Mesothelial cell of epicardium (in vitro differentiated cells): ENCODE results near the gene TPM2. TPM values are rescaled to one million over a fixed set of nuclear protein-coding genes. Genes with fewer than 3 reads are reported as not detected.

Source experiments
- DNase-seq, 2 experiments: peaks; one replicate each; pipeline ENCODE4 v3.0.0; 2021; ENCODE audit warnings: low spot score in 2 of 2; ENCODE audit not compliant: unreplicated experiment in 2 of 2
- H3K27ac Mint-ChIP-seq: 2 replicates; pipeline ENCODE4 v1.8.0; 2021; ENCODE audit warnings: mixed read lengths
- H3K27me3 Mint-ChIP-seq: 2 replicates; pipeline ENCODE4 v1.8.0; 2021; ENCODE audit warnings: low read depth, mixed read lengths
- H3K36me3 Mint-ChIP-seq: 2 replicates; pipeline ENCODE4 v1.8.0; 2021; ENCODE audit warnings: mixed read lengths
- H3K4me1 Mint-ChIP-seq: 2 replicates; pipeline ENCODE4 v1.8.0; 2021; ENCODE audit warnings: mixed read lengths
- H3K4me3 Mint-ChIP-seq: 2 replicates; pipeline ENCODE4 v1.8.0; 2021; ENCODE audit warnings: mild to moderate bottlenecking, moderate library complexity, mixed read lengths
- H3K9me3 Mint-ChIP-seq: 2 replicates; pipeline ENCODE4 v1.8.0; 2021; ENCODE audit warnings: mixed read lengths
- CTCF ChIP-seq: fragments of 200-600 bp; sonication (generic); IDR thresholded peaks from one replicate; pipeline ENCODE4 v1.5.0; 2021; ENCODE audit warnings: antibody characterized with exemption; ENCODE audit not compliant: unreplicated experiment
- total RNA-seq: library from RNA; stranded (reverse); gene quantifications from 3 replicates; pipeline ENCODE4 v1.2.1, GENCODE V29; 2021

The TPM2 gene
- total RNA-seq, 1 donor from 2014 or later, result 291 TPM

- no peak overlapping the region for H3K27ac Mint-ChIP-seq
- no peak for DNase-seq
- no peaks in the 10 kb centered on the region for H3K4me1 Mint-ChIP-seq
- no peak for TF ChIP-seq CTCF
- no peaks in the 10 kb centered on the region for H3K27me3 Mint-ChIP-seq
- peaks cover 59% of the 10 kb centered on the region for H3K36me3 Mint-ChIP-seq
- no peaks in the 10 kb centered on the region for H3K9me3 Mint-ChIP-seq
- H3K4me3 Mint-ChIP-seq, result no peak overlapping the region
These were observed 27.6 kb upstream of the TPM2 start for GRCh38 chr9:35717132-35717870.

GRCh38 chr9:35716230-35716629, 26.5 kb upstream of the TPM2 start:
- no peak for DNase-seq
- Mint-ChIP-seq H3K4me1 (no peaks in the 10 kb centered on the region), H3K36me3 (peaks cover 52% of the 10 kb centered on the region), H3K9me3 (no peaks in the 10 kb centered on the region), H3K27ac (no peak overlapping the region), H3K4me3 (no peak overlapping the region), H3K27me3 (no peaks in the 10 kb centered on the region)
- TF ChIP-seq CTCF, result no peak

GRCh38 chr9:35714579-35715252, 25.0 kb upstream of the TPM2 start:
- Mint-ChIP-seq H3K36me3 (peaks cover 59% of the 10 kb centered on the region), H3K27ac (no peak overlapping the region), H3K9me3 (no peaks in the 10 kb centered on the region), H3K4me3 (no peak overlapping the region), H3K4me1 (no peaks in the 10 kb centered on the region), H3K27me3 (no peaks in the 10 kb centered on the region)
- TF ChIP-seq CTCF, result no peak
- DNase-seq, result no peak

GRCh38 chr9:35714123-35714522, 24.4 kb upstream of the TPM2 start:
- no peak overlapping the region for H3K4me3 Mint-ChIP-seq
- H3K27ac Mint-ChIP-seq, result no peak overlapping the region
- no peak for TF ChIP-seq CTCF
- no peaks in the 10 kb centered on the region for H3K4me1 Mint-ChIP-seq
- DNase-seq, result no peak
- peaks cover 57% of the 10 kb centered on the region for H3K36me3 Mint-ChIP-seq
- H3K27me3 Mint-ChIP-seq, result no peaks in the 10 kb centered on the region
- no peaks in the 10 kb centered on the region for H3K9me3 Mint-ChIP-seq

- no peak overlapping the region for H3K27ac Mint-ChIP-seq
- no peak overlapping the region for H3K4me3 Mint-ChIP-seq
- TF ChIP-seq CTCF, result no peak
- peaks cover 58% of the 10 kb centered on the region for H3K36me3 Mint-ChIP-seq
- no peak for DNase-seq
- no peaks in the 10 kb centered on the region for H3K9me3 Mint-ChIP-seq
- no peaks in the 10 kb centered on the region for H3K4me1 Mint-ChIP-seq
- no peaks in the 10 kb centered on the region for H3K27me3 Mint-ChIP-seq
These were observed 23.9 kb upstream of the TPM2 start for GRCh38 chr9:35713578-35713977.
